ENCODE results near the gene TMEM80.

TMEM80 gene

GRCh38 chr11:727281-727701 is 31.7 kb downstream of the TMEM80 start:
- no peak for TF ChIP-seq GATA2 (IDR thresholded peaks at IDR 0.05; ENCODE audit: low read depth, low read length)

GRCh38 chr11:727859-728748 is 32.5 kb downstream of the TMEM80 start:
- no peak for TF ChIP-seq GATA2 (IDR thresholded peaks at IDR 0.05; ENCODE audit: low read depth, low read length)
- no peak for TF ChIP-seq GATA3 (IDR thresholded peaks at IDR 0.05; ENCODE audit: low read depth, low read length)

GRCh38 chr11:728901-729491 is 33.4 kb downstream of the TMEM80 start:
- no peak for TF ChIP-seq GATA3 (IDR thresholded peaks at IDR 0.05; ENCODE audit: low read depth, low read length)
- TF ChIP-seq GATA2 (IDR thresholded peaks at IDR 0.05; ENCODE audit: low read depth, low read length) = no peak

GRCh38 chr11:729492-730074 is 34.0 kb downstream of the TMEM80 start:
- TF ChIP-seq GATA3 (IDR thresholded peaks at IDR 0.05; ENCODE audit: low read depth, low read length) (no peak), GATA2 (IDR thresholded peaks at IDR 0.05; ENCODE audit: low read depth, low read length) (no peak)

- TF ChIP-seq GATA3 (IDR thresholded peaks at IDR 0.05; ENCODE audit: low read depth, low read length) (no peak), GATA2 (IDR thresholded peaks at IDR 0.05; ENCODE audit: low read depth, low read length) (no peak)
Observed at GRCh38 chr11:733072-733471, 37.5 kb downstream of the TMEM80 start.

- no peak for TF ChIP-seq GATA2 (IDR thresholded peaks at IDR 0.05; ENCODE audit: low read depth, low read length)
- no peak for TF ChIP-seq GATA3 (IDR thresholded peaks at IDR 0.05; ENCODE audit: low read depth, low read length)
Observed at GRCh38 chr11:737366-737765, 41.8 kb downstream of the TMEM80 start.

- no peak for TF ChIP-seq GATA2 (IDR thresholded peaks at IDR 0.05; ENCODE audit: low read depth, low read length)
- no peak for TF ChIP-seq GATA3 (IDR thresholded peaks at IDR 0.05; ENCODE audit: low read depth, low read length)
Observed at GRCh38 chr11:742156-742546, 46.5 kb downstream of the TMEM80 start.

- TF ChIP-seq GATA3 (IDR thresholded peaks at IDR 0.05; ENCODE audit: low read depth, low read length) (no peak), GATA2 (IDR thresholded peaks at IDR 0.05; ENCODE audit: low read depth, low read length) (no peak)
Observed at GRCh38 chr11:742571-743201, 47.1 kb downstream of the TMEM80 start.

- TF ChIP-seq GATA3 (IDR thresholded peaks at IDR 0.05; ENCODE audit: low read depth, low read length) (no peak), GATA2 (IDR thresholded peaks at IDR 0.05; ENCODE audit: low read depth, low read length) (no peak)
Observed at GRCh38 chr11:745428-745827, 49.8 kb downstream of the TMEM80 start.

GRCh38 chr11:746289-747157 is 50.9 kb downstream of the TMEM80 start:
- TF ChIP-seq GATA2 (IDR thresholded peaks at IDR 0.05; ENCODE audit: low read depth, low read length) (no peak), GATA3 (IDR thresholded peaks at IDR 0.05; ENCODE audit: low read depth, low read length) (no peak)

- no peak for TF ChIP-seq GATA2 (IDR thresholded peaks at IDR 0.05; ENCODE audit: low read depth, low read length)
- TF ChIP-seq GATA3 (IDR thresholded peaks at IDR 0.05; ENCODE audit: low read depth, low read length) = no peak
Observed at GRCh38 chr11:747158-748006, 51.8 kb downstream of the TMEM80 start, which contains the start of gene TALDO1. Gene TALDO1 (plus strand): TSS chr11:747464. CDS start chr11:747482, 18 bp downstream.

GRCh38 chr11:748007-748359 is 52.4 kb downstream of the TMEM80 start:
- no peak for TF ChIP-seq GATA2 (IDR thresholded peaks at IDR 0.05; ENCODE audit: low read depth, low read length)
- TF ChIP-seq GATA3 (IDR thresholded peaks at IDR 0.05; ENCODE audit: low read depth, low read length) = no peak

- TF ChIP-seq GATA2 (IDR thresholded peaks at IDR 0.05; ENCODE audit: low read depth, low read length) (no peak), GATA3 (IDR thresholded peaks at IDR 0.05; ENCODE audit: low read depth, low read length) (no peak)
Observed at GRCh38 chr11:749731-750130, 54.1 kb downstream of the TMEM80 start.
